GM10266 (cell line): ENCODE measurements around the gene DAD1.

Experiments
- DNase-seq: peaks from one replicate; pipeline ENCODE4 v3.0.0; 2012; ENCODE audit errors: extremely low spot score
- CTCF ChIP-seq: IDR thresholded peaks from 2 replicates; pipeline ENCODE4 v1.5.1; 2012; ENCODE audit warnings: mild to moderate bottlenecking, low read depth; ENCODE audit not compliant: control insufficient read depth, insufficient read depth; ENCODE audit errors: missing control alignments

Gene DAD1

DNA sequence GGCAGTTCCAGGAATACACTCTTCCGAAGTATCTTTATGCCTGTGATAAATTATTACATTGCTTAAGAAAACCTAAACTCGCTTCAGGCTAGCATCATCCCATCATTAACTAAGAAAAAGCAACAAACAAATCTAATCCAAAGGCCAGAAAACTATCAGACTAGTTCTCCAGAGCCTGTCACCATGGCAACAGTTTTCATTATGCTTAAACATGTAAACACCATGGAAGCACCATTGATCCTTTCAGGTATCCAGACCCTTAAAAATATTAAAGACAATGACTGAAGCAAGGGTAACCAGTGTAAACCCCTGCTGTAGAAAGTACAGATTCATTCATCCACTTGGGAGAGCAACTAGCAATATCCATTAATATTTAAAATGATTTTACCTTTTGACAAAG, 9.8 kb downstream of the DAD1 start:
- no peak for DNase-seq
- TF ChIP-seq CTCF: no peak

DNA sequence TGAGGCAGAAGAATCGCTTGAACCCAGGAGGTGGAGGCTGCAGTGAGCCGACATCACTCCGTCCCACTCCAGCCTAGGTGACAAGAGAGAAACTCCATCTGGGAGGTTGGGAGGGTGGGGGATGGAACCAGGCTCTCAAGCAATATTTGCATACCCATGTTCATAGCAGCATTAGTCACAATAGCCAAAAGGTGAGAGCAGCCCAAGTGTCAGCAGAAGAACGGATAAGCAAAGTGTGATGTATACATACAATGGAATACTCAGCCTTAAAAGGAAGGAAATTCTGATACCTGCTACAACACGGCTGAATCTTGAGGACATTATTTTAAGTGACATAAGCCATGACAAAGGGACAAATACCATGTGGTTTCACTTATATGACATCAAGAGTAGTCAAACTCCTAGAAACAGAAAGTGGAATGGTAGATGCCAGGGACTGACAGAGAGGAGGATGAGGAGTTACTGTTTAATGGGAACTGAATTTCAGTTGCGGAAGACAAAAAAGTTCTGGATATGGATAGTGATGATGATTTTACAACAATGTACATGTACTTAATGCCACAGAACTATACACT, 11.6 kb downstream of the DAD1 start:
- TF ChIP-seq CTCF: no peak
- DNase-seq: no peak

GRCh38 chr14:22573804-22574203, 15.2 kb downstream of the DAD1 start:
- TF ChIP-seq CTCF: no peak
- DNase-seq: no peak

GRCh38 chr14:22572562-22573058, 16.4 kb downstream of the DAD1 start:
- DNase-seq: no peak
- TF ChIP-seq CTCF: no peak

DNA sequence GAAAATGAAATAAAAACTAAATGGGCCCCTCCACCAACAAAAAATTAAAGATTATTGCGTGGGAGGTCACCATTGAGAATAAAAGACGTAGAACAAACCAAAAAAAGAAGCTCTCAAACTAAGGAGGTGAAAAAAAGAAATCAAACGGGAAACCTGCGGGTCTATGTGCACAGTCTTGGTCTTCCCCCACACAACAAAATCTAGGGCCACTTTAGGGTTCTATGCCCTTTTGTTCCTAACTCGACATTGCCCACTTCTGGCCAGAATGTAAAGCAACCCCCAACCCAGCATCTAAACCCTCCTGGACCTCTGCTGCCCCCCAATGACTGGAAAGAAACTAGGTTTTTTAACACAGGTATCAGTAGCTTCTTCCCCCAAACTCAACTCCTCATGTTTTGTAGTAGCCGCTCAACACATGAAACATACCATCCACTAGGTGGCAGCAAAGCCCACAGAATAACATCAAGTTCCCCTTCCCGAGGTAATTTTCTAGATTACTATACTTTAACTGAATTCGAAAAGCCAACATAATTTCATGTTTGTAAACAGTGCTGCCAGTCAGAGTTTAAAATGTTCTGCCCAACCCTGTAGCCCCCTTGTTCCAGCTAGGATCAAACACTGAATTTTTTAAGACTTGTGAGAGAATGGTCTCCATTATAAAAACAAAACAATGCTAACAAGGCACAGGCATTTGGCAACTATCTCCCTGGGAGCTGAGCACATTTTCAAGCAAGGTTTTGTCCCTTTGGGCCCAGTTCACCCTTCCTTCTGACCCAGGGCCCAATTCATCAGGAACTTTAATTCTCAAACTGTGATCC, 18.7 kb downstream of the DAD1 start:
- peak; percentile 71 for DNase-seq
- TF ChIP-seq CTCF: peak; percentile 85

DNA sequence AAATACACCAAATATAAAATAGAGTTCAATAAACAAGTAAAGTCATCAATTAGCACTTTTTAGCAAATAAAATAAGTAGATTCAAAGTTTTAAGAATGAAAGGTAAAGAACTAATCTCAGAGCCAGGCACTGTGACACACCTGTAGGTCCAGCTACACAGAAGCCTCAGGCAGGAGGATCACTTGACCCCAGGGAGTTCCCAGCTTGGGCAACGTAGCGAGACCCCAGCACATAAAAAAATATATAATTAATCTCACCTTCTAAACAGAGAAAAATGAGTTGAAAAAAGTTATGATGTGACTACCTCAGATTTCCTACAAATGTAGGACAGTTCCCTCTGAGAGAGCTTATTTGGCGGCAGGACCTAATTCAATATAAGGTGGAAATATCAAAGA, 19.3 kb downstream of the DAD1 start:
- DNase-seq: no peak
- TF ChIP-seq CTCF: no peak
